Inferior parietal cortex (tissue), 1 donor: ENCODE measurements around the gene PRRT4.

Source experiments
- DNase-seq: peaks from one replicate; pipeline ENCODE4 v3.0.0-alpha.2; 2016; ENCODE audit errors: extremely low spot score

Gene PRRT4

DNA sequence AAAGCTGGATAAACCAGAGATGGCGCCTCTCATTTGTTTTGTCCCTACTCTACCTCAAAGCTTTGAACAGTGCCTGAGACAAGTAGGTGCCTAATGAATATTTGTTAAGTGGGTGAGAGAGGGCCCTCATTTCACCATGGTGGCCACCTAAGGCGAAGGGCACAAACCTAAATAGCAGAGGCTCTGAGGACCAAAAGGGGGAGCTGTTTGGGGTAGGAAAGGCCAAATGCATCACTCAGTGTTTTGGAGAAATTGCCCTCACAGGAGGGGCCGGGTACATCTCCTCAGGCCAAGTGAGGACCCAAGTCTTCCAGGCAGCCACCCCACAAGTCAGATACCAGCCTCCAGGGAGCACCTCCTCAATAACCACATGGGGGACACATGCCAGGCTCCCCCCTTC is 34.3 kb upstream of the PRRT4 start:
- no peak for DNase-seq

DNA sequence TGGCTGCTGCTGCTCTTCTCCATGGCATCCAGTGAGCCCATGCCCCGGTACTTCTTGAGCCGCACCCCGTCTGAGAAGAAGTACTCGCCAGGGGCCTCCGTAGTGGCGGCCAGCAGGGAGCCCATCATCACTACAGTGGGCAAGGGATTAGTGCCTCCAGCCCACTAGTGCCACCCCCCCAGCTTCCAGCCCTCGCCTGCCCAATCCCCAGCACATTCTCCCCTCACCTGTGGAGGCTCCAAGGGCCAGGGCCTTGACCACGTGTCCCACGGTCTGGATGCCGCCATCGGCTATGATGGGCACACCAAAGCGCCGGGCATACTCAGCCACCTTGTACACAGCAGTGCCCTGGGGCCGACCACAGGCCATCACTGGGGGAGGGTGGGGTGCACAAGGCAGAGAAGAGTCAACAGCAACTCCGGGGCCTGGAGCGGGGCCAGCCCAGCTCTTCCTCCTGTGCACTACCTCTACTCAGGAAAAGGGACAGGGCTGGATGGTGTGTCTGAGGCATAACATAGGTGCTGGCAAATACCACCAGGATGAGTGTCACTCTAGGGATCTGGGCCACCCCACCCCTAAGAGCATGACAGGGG is 33.5 kb upstream of the PRRT4 start:
- no peak for DNase-seq

DNA sequence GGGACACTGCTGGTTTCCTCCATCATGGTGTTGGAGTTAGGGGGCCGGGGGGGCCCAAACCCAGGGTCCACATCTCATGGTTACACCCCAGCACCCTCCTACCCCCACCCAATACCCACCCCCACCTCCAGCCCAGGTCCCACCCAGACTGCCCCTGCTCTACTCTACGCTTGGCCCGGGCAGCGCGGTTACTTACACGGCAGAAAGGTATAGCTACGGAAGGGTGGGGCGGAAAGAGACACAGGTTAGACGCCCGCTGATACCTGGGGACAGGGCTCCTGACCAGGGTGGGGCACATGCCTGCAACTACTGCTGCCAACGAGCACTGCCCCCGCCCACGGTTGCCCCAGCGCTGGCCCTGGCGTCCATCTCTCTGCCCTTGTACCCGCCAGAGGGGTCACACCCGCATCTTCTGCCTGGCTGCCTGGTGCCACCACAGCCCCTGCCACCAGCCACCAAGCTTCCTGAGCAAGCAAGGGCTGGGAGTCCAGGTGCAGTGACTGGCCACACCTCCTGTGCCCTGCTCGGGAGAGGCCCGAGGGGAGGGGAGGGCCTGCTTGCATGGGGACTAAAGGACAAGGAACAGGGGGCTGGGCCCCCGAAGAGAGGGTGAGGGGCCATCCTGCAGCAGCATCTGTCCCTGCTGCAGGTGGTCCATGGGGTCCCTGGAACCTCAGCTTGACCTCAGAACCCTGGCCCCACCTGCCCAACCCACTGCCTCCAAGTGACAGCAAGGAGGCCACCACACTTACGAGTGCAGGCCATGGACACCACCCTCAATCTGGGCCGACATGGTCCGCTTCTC is 32.2 kb upstream of the PRRT4 start:
- no peak for DNase-seq

DNA sequence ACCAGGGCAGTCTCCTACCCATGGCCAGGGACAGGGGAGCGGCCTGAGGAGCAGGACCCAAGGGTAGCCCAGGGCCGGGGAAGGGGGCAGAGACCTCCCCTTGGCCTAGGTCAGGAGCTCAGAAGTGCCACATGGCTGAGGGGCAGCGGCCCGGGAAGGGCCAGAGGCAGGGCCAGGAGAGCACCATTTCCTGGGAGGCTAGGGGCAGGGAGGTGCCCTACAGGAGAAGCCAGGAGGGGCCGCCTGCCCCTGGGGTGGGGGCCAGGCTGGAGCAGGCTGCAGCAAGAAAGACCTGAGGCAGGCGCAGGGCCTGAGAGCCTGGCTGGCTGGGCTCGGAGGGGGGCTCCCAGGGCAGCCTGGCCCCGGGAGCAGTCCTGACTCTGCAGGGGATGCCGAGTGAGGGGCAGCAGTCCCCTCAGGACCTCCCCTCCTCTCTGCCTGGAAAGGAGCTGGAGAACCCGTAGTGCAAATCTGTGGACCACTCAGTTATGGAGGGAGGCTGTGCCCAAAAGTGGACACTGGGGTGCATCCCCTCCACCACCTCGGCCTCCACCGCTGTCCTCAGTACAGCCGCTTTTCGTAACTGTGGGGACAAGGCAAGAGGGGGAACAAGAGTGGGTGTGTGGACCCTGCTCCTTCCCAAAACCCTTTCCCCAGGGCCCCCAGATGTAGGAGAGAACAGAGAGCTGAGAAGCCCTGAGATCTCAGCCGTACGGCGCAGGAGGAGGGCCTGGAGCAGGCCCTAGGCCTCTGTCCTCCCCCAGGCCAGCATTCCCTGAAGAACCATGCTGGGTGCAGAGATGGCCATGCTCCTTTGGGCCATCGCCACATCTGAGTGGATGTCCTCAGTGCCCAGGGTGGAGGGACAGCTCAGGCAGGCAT is 31.2 kb upstream of the PRRT4 start:
- DNase-seq, result no peak

DNA sequence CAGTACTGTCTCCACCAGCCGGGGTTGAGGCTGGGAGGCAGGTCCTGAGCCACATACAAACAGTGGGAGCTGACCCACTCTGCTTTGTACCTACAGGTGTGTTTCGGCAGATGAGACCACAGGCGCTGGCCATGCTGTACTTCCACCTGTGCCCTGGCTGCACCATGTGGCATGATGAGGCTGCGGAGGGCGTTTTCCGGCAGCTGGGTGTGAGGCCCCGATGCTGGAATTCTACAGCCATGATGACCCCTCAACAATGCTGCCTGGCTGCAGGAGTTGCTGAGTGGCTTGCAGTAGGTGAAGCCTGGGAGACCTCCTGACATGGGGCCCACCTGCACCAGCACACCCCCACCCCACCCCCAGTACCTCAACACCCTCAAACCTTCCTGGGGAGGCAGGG is 30.3 kb upstream of the PRRT4 start:
- no peak for DNase-seq

DNA sequence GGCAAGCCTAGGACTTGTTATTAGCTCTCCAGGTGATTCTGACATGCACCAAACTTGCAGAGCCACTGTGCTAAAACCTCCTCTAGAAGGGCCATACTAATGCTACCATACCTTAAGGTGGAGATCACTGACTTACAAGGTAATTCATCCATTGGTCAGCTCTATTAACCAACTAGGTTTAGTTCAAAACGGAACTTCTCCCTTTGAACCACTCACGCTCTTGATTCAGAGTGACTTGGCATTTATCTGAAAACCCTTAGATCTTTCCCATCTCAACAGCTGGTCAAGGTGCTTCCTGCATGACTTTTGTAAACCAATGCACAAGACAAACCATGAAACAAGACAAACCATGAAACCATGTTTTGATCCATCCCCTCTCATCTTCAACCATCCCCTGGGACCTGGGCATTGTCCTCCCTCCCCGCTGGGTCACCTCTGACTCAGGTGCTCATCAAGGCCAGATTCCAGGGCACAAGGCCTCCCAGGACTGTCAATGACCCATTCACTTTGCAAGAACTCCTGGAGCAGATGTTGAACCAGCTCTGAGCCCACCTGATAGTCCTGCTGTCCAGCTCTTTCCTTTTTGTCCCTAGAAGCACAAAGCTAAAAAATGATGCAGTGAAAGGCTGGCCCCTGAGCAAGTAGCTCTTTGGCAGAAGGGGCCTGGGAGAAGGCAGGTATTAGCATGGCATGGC is 29.5 kb upstream of the PRRT4 start:
- no peak for DNase-seq

DNA sequence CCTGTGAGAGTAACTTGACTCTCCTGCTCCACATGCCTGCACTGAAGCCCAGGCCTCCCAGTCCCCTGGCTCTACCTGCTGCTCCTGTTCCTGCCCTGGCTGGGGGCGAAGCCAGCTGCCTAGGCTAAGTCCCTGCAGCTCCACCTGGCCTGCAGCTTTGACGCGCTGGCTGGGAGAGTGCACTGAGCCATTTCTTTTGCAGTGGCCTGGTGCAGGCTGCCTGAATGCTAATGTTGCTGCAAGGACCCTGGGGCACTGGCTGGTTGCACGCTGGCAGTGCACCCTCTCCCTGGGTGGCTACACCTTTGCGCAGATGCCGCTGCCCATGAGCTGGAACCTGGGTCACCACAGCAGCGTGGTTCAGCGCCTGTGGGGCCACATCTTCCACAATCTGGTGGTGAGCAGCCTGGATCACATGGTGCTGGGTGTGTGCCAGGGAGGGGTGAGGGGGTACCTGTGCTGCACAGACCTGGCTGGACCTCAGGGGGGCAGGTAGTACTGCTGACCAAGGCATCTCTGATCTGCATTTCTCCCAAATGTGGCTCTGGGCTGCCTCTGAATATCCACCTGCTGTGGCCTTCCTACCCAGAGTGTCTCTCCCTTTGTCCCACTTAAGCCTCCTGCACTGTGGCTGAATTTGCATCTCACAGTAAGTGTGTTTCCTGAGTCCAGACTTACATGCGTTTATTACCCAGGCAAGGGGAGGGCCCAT is 28.3 kb upstream of the PRRT4 start:
- DNase-seq, result no peak

DNA sequence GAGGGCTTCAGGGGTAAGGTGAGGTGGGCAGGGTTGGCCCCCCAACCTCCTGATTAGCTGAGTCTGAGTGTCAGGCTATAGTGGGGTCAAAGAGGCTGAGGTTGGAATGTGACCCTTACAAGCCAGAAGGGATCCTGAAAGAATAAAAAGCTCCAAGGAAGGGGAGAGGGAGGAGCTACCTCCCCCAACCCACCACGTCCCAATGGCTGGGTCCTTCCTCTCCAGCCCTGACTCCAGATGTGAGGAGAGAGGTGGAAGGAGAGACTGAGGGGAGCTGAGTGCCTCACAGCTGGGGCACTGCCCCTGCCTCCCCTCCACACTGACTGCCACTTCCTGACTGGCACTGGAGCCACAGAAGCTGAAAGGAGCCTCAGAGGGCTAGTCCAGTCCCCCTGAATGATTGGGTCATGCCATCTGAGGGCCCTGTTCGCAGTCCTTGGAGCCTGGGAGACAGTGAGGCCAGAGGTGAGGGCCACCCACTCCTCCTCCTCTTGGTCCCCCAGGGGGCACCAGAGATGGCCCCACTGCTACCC is 27.7 kb upstream of the PRRT4 start:
- no peak for DNase-seq

DNA sequence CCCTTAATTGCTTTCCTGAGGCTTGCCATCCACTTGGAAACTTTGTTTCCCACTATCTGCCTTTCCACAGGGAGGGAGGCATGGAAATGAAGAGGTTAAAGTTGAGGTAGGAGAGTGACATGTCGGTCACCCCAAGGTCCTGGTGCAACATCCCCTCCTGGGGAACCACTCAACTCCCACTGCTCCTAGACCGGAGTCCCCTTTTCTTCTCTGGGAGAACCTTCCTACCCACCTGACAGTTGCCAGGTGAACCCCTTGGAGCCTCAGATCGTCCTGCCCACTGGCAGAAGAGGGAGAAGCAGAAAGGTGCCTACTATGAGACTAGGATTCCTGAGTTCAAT is 26.6 kb upstream of the PRRT4 start:
- no peak for DNase-seq

DNA sequence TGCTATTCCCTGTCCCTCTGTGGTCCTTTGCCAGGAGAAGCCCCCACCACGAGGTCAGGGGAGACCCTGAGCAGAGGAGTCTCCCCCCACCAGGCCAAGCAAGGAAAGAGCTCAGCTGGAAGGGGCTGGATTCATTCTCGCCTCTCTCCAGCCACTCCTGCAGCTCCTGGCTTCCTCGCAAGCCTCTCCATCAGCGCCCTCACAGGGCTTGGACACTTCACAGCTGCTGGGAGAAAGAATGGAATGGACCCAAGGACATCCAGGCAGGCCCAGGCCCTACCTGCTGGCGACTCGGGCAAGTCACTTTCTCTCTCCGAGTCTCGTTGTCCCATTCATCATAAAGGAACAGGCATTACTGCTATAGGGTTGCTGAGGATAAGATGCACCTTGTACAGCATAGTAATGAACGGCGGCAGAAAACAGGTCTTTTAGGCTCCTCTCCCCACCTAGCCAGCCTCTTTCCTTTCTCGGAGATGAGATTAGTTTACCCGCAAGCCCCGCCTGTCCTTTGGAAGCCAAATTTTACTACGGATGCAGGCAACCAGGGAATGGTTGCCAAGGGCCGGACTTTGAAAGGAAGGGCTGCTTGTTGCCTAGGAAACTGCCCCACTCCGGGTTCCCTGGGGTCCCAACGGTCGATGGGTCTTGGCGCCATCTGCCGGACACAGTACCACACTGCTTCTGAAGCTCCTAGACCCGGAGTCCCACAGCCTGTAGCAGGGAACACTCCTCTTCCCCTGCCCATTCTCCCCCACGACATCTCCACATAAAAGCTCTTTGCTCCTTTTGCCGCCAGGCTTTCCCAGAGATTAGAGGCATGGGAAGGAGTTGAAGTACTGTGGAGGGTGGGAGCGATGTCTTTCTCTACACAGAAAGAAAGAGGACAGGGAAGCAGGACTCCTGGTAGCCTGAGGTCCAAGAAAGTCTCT is 26.0 kb upstream of the PRRT4 start:
- peak; percentile 87 for DNase-seq

DNA sequence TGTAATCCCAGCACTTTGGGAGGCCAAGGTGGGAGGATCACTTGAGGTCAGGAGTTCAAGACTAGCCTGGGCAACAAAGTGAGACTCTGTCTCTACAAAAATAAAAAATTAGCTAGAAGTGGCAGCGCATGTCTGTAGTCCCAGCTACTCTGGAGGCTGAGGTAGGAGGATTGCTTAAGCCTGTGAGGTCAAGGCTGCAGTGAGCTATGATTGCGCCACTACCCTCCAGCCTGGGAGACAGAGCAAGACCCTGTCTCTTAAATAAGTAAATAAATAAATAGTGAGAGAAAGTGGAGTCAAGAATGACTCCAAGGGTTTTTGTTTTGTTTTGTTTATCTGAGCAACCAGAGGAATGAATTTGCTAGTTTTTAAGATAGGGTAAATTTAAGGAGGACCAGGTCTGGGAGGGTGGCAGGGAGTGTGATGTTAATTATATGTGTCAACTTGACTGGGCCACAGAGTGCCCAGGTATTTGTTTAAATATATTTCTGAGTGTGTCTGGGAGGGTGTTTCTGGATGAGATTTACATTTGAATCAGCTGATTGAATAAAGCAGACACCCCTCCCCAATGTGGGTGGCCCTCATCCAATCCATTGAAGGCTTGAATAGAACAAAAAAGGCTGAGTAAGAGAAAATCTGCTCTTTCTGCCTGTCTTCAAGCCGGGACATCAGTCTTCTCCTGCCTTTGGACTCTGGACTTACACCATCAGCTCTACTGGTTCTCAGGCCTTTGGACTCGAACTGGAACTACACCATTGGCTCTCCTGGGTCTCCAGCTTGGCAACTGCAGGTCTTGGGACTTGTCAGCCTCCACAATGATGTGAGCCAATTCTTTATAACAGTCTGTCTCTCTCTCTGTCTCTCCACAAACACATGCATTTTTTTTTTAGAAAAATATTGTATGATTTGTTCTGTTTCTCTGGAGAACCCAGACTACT is 24.8 kb upstream of the PRRT4 start:
- DNase-seq, result no peak

DNA sequence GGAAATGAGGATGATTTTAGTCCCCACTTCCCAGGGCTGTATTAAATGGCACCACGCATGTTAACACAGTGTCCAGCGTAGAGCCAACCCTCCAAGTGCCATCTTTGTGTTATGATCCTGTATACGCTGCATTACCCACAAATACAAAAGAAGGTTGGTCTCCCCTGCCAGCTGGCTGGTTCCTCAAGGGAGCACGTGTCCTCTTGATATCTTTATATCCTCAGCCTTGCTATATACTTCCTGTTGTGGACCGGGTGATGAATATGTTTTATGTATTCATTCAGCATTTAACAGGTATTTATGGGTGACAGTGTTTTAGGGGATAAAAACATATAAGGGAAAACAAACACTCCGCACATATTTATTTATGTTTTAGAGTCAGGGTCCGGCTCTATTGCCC is 23.2 kb upstream of the PRRT4 start:
- DNase-seq, result no peak

DNA sequence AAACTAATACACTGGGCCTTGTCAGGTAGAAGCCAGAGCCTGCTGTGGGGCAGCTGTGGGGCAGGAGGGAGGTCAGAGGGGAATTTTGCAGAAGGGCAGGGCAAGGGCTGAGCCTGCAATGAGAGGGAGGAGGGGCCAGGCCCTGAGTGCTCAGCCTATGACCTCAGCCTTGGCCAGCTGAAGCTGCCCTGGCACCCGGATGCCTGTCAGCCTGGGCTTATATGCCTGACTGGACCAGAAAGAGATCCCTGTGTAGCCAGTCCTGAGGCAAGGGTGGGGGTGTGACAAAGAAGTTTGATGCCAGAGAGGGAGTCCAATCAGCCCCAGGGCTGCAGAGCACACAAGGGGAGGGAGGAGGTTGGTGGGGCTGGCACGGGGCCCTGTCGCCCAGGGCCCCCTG is 22.3 kb upstream of the PRRT4 start:
- no peak for DNase-seq

DNA sequence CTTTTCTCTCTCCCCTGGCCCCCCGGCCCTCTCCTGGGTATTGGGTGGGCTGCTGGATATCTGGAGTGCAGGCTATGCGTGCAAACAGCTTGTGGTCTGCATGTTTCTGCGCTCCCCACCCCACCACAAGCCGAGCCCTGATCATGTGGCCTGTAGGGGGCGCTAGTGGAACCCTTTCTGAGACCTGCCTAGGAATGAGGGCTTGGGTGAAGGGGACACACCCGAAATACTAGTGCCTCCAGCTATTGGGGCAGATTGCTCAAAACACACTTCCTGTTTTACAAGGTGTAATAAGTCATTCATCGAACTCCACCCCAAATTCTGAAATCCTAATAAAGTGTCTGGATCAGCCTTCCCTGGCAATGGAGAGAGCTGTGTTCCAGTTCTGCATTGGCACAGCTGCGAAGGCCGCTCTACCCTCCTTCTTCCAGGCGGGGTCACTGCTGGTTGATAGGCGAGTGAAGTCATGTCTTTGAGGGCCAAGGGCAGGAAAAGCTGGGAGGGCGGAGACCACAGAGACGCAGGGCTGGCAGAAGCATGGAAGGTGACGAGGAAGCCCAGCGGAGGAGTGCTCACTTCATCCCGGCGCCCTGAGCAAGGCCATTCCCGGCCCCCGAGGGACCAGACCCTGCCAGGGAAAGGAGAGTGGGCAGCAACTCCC is 19.8 kb upstream of the PRRT4 start:
- no peak for DNase-seq

DNA sequence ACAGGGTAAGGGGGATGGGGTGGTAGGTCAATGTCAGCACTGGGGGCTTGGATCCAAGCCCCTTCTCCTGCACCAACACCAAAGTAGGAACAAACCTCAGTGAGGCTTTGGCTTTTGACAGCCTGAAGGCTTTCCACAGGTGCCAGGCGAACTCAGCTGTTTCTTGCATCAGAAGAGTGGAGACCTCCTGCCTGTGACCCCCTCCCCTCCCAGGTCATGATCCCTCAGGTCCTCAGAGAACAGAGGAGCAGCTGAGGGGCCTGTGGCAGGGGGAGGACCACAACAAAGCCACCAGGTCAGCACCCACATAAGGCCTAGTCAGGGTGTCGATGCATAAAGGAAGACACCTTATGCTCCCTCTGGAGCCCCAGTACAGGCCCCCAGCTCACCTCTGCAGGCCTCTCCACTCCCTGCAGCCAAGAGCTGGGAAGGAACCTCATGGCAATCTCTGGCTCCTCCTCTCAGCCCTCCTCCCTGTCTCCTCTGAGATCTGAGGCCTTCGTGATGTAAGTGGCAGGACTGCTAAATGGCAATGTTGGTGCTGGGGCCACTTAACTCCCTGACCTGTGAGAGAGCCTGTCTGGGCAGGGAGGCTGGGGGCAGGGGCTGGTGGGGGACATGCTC is 19.1 kb upstream of the PRRT4 start:
- DNase-seq, result no peak

DNA sequence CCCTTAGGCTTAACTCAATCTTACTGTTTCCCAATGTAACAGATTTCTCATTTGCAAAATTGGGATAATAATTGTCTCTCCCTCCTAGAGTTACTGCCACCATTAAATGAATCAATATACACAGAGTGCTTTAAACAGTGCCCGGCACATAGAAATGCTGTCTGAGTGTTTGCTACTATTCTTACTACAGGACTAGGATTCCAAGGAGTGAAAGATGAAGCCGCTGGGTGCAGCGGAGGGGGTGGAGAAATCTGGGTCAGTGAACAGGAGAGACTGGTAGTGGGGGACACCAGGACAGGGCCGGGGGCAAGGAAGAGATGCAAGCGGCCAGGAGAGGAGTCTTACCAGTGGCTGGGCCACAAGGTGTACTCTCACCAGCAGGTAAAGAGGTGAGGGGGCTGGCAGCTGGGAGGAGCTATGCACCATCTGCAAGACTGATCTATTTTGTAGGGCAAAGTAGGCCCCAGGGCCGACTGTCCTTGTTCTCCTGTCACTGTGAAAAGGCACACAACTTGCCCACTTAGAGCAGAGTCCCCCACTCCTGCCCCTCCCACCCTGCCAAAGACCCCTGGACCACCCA is 18.5 kb upstream of the PRRT4 start:
- DNase-seq, result no peak

DNA sequence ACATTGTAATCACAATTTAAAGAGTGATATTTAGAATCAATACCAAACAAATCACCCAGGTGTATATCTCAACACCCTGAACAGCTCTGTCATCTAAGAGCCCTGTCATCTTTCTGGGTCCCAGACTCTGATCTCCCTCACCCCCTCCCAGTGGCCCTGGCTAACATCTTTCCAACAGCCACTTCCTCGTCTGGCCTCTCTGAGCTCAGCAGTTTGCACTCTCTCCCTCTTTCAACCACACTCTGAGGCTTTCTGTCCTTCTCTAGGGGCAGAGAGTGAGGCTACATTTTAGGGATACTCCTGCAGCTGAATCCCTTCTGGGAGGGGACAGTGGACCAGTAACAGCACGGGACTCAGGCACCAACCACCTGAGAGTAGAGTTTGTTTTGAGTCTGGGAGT is 17.1 kb upstream of the PRRT4 start:
- no peak for DNase-seq

DNA sequence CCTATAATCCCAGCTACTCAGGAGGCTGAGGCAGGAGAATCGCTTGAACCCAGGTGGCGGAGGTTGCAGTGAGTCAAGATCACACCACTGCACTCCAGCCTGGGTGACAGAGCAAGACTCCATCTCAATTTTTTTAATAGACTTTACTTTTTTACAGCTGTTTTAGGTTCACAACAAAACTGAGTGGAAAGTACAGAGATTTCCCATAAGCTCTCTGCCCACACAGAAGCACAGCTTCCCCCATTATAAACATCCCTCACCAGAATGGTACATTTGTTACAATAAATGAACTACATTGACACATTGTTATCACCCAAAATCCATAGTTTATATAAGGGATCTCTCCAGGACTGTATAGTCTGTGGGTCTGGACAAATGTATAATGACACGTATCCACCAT is 14.6 kb upstream of the PRRT4 start:
- no peak for DNase-seq
